ENCODE measurements around the gene LRIG1.
A peak's percentile ranks its signal among the peaks of the same experiment; 100 is the strongest.

Gene LRIG1

GRCh38 chr3:66488492-66488891 is 12.3 kb downstream of the LRIG1 start:
- DNase-seq (ENCODE audit: low read depth, low spot score), result no peak

GRCh38 chr3:66487465-66487864 is 13.4 kb downstream of the LRIG1 start:
- DNase-seq (ENCODE audit: low read depth, low spot score), result no peak

- no peak for DNase-seq (ENCODE audit: low read depth, low spot score)
Measured at GRCh38 chr3:66486646-66487045, 14.2 kb downstream of the LRIG1 start.

DNA sequence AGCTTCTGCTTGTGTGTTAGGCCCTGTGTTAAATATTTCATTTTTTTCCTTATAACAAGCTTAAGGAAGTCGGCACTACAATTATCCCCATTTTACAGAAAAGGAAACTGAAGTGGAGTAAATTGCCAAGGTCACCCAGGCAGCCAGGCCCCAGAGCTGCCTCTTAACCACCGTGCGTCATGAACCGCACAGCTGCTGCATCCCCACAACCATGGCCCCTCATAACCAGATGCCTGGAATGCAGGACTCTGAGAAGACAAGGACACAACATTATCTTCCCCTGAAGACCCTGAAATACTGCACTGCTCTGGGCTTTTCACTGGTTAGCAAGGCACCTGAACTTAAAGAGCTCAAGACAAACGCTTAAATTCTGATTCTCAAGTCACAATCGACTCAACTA is 14.6 kb downstream of the LRIG1 start:
- DNase-seq (ENCODE audit: low read depth, low spot score), result no peak

GRCh38 chr3:66485291-66485968 is 15.4 kb downstream of the LRIG1 start:
- DNase-seq (ENCODE audit: low read depth, low spot score), result peak; percentile 67

DNA sequence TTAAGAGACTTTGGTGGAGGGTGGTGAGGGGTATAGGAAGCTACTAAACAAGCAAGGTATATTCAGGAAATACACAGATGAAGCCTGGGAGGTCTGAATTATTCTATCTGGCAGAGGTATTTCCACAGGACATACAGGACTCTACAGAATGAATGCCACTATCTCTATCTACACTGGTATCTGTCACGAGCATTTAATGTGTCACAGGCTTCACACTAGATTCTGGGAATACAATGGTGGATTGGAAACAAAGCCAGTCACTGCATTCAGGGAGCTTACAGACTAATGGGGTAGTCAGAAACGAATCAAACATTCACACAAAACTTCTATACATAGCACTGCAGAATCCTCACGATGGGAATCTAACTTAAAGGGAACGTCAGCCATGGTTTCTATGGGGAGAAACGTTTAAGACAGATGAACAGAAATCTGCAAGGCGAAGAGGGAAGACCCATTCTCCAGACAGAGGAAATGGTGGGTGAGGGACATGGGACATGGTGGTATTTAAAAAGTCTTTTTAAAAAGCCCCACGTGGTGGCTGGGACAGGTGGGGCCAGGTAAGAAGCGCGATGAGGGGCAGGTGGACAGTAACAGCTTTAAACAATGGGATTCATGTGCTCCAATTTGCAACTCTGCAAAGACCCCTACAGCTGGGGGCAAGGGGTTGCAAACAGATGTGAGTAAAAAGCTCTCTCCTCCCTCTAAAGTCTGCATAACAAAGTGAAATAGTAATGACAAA is 16.5 kb downstream of the LRIG1 start:
- DNase-seq (ENCODE audit: low read depth, low spot score), result no peak

- peak; percentile 78 for DNase-seq (ENCODE audit: low read depth, low spot score)
Measured at GRCh38 chr3:66483409-66483906, 17.4 kb downstream of the LRIG1 start.

- DNase-seq (ENCODE audit: low read depth, low spot score), result peak; percentile 87
Measured at GRCh38 chr3:66483006-66483405, 17.8 kb downstream of the LRIG1 start.

- no peak for DNase-seq (ENCODE audit: low read depth, low spot score)
Measured at GRCh38 chr3:66482018-66482404, 18.8 kb downstream of the LRIG1 start.

DNA sequence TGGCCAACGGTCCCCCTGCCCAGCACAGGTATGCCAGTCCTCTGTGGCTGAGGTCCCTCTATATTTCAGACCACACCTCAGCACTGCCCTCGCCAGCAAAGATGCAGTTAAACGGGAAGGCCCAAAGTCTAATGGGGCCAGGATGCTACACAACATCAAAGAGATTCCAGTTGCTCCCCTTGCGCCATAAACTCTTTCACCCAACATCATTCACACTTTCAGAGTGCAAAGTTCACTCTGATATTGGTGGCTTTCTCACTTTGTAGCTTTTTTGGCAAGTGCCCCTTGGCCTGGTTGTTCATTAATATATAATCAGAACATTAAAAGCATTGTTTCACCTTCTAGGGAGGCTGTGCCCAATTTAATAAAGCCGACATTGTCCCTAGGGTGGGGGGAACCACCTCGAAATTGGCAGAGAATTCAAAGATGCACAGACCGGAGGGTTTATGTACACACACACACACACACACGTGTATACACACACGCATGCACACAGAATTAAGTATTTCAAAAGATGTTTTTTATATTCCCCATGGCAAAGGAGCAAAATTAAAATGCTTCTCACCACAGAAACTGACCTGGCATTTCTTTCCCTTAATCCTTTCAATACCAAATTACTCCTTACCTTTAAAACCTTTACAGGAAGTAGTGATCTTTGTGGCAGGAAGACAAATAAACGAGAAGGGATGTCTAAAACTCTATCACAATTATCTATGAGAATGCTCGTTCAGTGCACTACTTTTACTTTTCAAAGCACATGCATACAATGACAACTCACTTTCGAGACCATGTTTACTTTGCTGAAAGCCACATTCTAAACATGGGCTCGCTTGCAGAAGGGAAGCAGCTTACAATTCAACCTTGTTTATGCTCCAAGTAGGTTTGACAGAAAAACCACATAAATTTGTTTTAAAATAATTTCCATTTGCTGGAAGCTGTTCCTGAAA is 19.5 kb downstream of the LRIG1 start:
- no peak for DNase-seq (ENCODE audit: low read depth, low spot score)

- DNase-seq (ENCODE audit: low read depth, low spot score), result peak; percentile 73
Measured at GRCh38 chr3:66480666-66481065, 20.2 kb downstream of the LRIG1 start.

- DNase-seq (ENCODE audit: low read depth, low spot score), result no peak
Measured at GRCh38 chr3:66479532-66479947, 21.3 kb downstream of the LRIG1 start.

- no peak for DNase-seq (ENCODE audit: low read depth, low spot score)
Measured at GRCh38 chr3:66478960-66479359, 21.9 kb downstream of the LRIG1 start.

- no peak for DNase-seq (ENCODE audit: low read depth, low spot score)
Measured at GRCh38 chr3:66477856-66478255, 23.0 kb downstream of the LRIG1 start.

GRCh38 chr3:66476852-66477381 is 23.9 kb downstream of the LRIG1 start:
- DNase-seq (ENCODE audit: low read depth, low spot score), result no peak

DNA sequence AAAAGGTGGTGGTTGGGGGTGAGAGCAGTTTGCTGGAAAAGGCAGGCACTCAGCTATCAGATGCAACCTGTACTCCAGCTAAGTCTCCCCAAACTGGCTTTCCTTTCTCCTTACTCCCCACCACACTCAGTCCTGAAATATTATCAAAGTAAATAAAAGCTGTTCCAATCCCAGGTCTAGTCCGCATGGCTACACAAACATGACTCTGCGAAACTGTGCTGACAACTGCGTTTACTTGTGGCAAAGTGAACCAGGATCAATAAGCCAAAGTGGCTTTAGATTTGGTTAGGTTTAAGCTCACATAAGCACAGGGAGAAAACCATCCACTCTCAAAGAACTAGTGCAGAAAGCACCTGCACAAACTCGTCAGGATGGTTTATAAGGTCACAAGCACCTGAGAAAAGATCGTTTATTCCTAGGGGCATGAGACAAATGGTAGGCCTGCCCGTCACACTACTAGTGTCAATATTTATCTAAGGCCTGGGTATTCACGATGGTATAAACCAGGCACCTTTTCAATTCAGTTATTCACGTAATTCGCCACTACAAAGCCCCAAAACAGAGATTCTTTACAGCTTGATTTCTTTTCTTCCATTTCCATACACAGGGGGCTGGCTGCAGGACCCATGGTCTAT is 25.3 kb downstream of the LRIG1 start:
- DNase-seq (ENCODE audit: low read depth, low spot score), result no peak

DNA sequence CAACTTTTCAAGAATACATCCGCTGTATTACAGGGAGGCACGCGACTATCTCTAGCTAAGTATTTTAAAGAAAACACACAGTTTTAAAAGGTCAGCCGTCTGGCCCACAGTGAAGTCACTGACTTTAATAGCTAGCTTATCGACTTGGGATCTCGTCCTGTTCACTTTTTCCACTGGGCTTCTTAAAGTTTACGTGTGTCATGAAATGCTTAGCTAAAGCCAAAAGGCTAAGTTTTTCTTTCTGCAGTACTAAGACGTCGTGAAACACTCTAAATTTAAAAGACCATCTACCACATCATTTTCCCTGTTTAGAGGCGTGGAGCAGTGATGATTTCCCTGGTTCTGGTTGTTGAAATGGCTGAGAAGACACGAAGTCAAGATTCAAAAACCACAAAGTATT is 27.1 kb downstream of the LRIG1 start:
- DNase-seq (ENCODE audit: low read depth, low spot score), result peak; percentile 54

DNA sequence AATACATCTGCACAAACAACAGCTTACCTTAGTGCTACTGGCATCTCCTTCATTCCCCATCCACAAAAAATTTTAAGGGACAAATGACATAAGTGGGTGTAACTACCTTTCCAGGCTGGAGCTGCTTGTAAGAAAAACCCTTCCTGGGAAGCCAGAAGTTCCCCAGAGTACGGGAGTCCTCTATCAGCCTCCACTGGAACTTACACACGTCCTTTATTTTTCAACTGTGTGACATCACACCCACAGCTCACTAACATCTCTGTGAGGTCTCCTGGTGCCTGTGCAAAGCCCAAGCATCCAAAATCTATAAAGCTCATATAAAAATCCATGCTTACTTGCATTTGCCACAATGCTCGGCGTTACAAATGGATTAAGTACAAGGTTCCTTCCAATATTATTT is 27.6 kb downstream of the LRIG1 start:
- DNase-seq (ENCODE audit: low read depth, low spot score), result no peak

DNA sequence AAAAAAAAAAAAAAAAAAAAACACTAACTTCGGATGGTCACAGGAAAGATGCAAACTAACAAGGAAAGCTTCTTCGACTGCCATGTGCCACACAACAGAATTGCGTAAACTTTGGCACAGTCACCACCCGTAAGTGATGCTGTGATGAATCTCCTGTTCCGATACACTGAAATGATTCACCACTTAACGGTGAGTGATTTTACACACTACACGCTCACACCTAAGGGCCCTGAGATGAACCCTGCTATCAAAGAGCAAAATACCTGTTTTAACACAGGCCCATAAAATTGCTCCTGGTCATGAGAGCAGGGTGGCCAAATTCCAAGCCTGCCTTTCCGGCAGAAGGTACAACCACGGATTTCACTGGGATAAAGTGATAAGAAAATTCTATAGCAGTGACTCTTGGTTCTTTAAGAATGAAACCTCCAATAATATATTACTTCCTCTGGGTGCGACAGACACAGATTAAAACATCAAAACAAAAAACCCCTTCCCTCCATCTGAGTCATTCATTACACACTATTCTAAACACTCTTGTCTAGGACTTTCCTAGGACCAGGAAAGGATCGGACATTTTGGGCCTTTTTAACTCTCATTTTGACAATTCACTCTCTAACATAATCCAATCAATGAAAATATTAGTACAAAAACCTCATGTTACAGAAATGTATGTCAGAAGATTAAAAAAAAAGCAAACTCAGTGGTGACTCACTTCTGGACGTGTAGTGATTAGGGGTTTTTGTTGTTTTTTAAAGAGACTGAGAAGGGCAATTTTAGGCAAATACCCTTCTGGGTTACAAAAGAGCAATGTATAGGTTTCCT is 28.3 kb downstream of the LRIG1 start:
- peak; percentile 60 for DNase-seq (ENCODE audit: low read depth, low spot score)

GRCh38 chr3:66470956-66471686 is 29.7 kb downstream of the LRIG1 start:
- no peak for DNase-seq (ENCODE audit: low read depth, low spot score)
